ENCODE measurements around the gene SPX.

DNA sequence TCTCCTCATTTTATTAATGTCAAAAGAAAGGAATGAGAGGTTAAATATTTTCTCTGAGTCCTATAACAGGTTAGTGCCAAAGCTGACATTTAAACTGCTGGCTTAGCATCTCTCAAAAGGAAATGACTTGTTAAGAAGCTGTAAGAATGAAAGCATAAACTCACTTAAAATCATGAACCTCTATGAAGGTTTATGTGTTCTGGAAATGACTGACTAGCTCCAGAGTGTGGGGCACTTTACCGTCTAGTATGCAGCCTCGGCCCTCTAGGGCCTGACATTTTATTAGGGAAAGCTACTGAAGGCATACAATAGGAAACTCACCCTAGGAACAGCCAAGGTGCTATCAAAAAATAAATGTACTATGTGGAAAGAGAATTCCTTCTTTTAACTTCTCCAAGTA lies 35.1 kb downstream of the SPX start:
- TF ChIP-seq, protein P1, sequence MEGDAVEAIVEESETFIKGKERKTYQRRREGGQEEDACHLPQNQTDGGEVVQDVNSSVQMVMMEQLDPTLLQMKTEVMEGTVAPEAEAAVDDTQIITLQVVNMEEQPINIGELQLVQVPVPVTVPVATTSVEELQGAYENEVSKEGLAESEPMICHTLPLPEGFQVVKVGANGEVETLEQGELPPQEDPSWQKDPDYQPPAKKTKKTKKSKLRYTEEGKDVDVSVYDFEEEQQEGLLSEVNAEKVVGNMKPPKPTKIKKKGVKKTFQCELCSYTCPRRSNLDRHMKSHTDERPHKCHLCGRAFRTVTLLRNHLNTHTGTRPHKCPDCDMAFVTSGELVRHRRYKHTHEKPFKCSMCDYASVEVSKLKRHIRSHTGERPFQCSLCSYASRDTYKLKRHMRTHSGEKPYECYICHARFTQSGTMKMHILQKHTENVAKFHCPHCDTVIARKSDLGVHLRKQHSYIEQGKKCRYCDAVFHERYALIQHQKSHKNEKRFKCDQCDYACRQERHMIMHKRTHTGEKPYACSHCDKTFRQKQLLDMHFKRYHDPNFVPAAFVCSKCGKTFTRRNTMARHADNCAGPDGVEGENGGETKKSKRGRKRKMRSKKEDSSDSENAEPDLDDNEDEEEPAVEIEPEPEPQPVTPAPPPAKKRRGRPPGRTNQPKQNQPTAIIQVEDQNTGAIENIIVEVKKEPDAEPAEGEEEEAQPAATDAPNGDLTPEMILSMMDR (conservative IDR thresholded peaks at IDR 0.05; ENCODE audit: low read length) = no peak
- no peak for TF ChIP-seq EZH2phosphoT487 (IDR thresholded peaks at IDR 0.05; ENCODE audit: borderline replicate concordance)
